A549 (cell line): Measurements from ENCODE around the gene HPS5. TPM values are rescaled to one million over a fixed set of nuclear protein-coding genes. Genes with fewer than 3 reads are reported as not detected.

Experiments used
- ATAC-seq, 2 experiments: fragments of 200-7000 bp in 1 of 2; fragments of >200 bp in 1 of 2; cut with Nextera tagmentation in 1 of 2; cut with Tn5 transposase in 1 of 2; 3 replicates each; pipeline versions ENCODE4 v1.8.0 to v1.9.1; 2018 to 2020; ENCODE audit warnings: mild to moderate bottlenecking in 1 of 2, moderate library complexity in 1 of 2
- CTCF ChIA-PET: fragments of 300-600 bp; sonication (Branson Sonifier 250); formaldehyde crosslinking; extraction: SDS; loops from one replicate; lab custom pipeline; 2021; ENCODE audit warnings: antibody characterized with exemption, inconsistent platforms; lab: Yijun Ruan, JAX
- POLR2A ChIA-PET: fragments of 350-600 bp; formaldehyde crosslinking; extraction: SDS; loops from one replicate; lab custom pipeline; 2021; ENCODE audit warnings: antibody characterized with exemption, inconsistent platforms; lab: Yijun Ruan, JAX
- DNase-seq, 2 experiments: peaks; one replicate each; pipeline versions ENCODE4 v3.0.0 to v3.0.0-alpha.2; 2011 to 2016; ENCODE audit warnings: low read depth in 1 of 2, low spot score in 1 of 2
- FAIRE-seq: peaks from 2 replicates; lab custom pipeline; 2011; peaks lifted over from hg19 to GRCh38; lab: Jason Lieb, UNC
- H3K27ac ChIP-seq, 2 experiments: fragments of >200 bp; sonication (Bioruptor Twin); formaldehyde crosslinking; 3 replicates each; pipeline ENCODE4 v1.5.1; 2016 to 2017
- H3K4me1 ChIP-seq: fragments of >200 bp; sonication (Bioruptor Twin); formaldehyde crosslinking; 3 replicates; pipeline ENCODE4 v1.6.1; 2016
- H3K4me2 ChIP-seq: fragments of >200 bp; sonication (Bioruptor Twin); formaldehyde crosslinking; 3 replicates; pipeline ENCODE4 v1.6.1; 2016
- H3K4me3 ChIP-seq: fragments of >200 bp; sonication (Bioruptor Twin); formaldehyde crosslinking; 3 replicates; pipeline ENCODE4 v1.5.1; 2016
- H3K9me3 ChIP-seq: fragments of >200 bp; sonication (Bioruptor Twin); formaldehyde crosslinking; 3 replicates; pipeline ENCODE4 v1.6.1; 2016
- CBX2 ChIP-seq: fragments of 200-600 bp; sonication (generic); IDR thresholded peaks from 2 replicates; pipeline ENCODE4 v1.6.1; 2016; ENCODE audit warnings: low read depth, mild to moderate bottlenecking, borderline replicate concordance
- CEBPB ChIP-seq, 2 experiments: fragments of >200 bp in 1 of 2; sonication (Bioruptor Twin) in 1 of 2; formaldehyde crosslinking in 1 of 2; IDR thresholded peaks; 2 replicates each; pipeline ENCODE4 v1.6.1; 2012 to 2016
- CHD4 ChIP-seq: fragments of 200-600 bp; sonication (generic); IDR thresholded peaks from 2 replicates; pipeline ENCODE4 v1.6.1; 2016; ENCODE audit warnings: antibody characterized with exemption, mild to moderate bottlenecking, borderline replicate concordance
- EP300 ChIP-seq, 2 experiments: fragments of >200 bp; sonication (Bioruptor Twin); formaldehyde crosslinking; IDR thresholded peaks; 2 replicates in 1 of 2; 3 replicates in 1 of 2; pipeline ENCODE4 v1.6.1; 2016 to 2017
- FOSB ChIP-seq: fragments of 250-450 bp; sonication (Bioruptor Pico); IDR thresholded peaks from 2 replicates; pipeline ENCODE4 v1.5.0; 2020; ENCODE audit warnings: mild to moderate bottlenecking, moderate library complexity
- HDAC2 ChIP-seq: fragments of 200-600 bp; sonication (generic); IDR thresholded peaks from 2 replicates; pipeline ENCODE4 v1.6.1; 2016
- HOXB13 ChIP-seq: fragments of 250-450 bp; sonication (Bioruptor Pico); IDR thresholded peaks from 2 replicates; pipeline ENCODE4 v1.5.0; 2020; ENCODE audit warnings: low read depth, mild to moderate bottlenecking, moderate library complexity
- HOXB5 ChIP-seq: fragments of 250-450 bp; sonication (Bioruptor Pico); IDR thresholded peaks from 2 replicates; pipeline ENCODE4 v1.5.0; 2020; ENCODE audit warnings: mild to moderate bottlenecking, moderate library complexity
- MYC ChIP-seq: IDR thresholded peaks from 2 replicates; pipeline ENCODE4 v1.6.1; 2012; ENCODE audit warnings: mild to moderate bottlenecking, inconsistent platforms, low read length, improper control_type of control experiment, borderline replicate concordance
- POLR2A ChIP-seq: IDR thresholded peaks from 2 replicates; pipeline ENCODE4 v1.6.1; 2012; ENCODE audit warnings: mild to moderate bottlenecking, low read length
- POLR2AphosphoS2 ChIP-seq: conservative IDR thresholded peaks from 2 replicates; pipeline ENCODE4 v1.6.1; 2012; ENCODE audit warnings: low read length, improper control_type of control experiment, inconsistent platforms
- RFX5 ChIP-seq: fragments of 450-650 bp; IDR thresholded peaks from 2 replicates; pipeline ENCODE4 v1.7.1; 2014; ENCODE audit warnings: antibody characterized with exemption, mild to moderate bottlenecking, moderate library complexity
- SREBF2 ChIP-seq: fragments of 450-650 bp; IDR thresholded peaks from 2 replicates; pipeline ENCODE4 v1.6.1; 2014; ENCODE audit warnings: mild to moderate bottlenecking, moderate library complexity
- TFCP2L1 ChIP-seq: fragments of 250-450 bp; sonication (Bioruptor Pico); IDR thresholded peaks from 2 replicates; pipeline ENCODE4 v1.5.0; 2021; ENCODE audit warnings: mild to moderate bottlenecking
- TP53 ChIP-seq: fragments of 250-450 bp; sonication (Bioruptor Pico); IDR thresholded peaks from 2 replicates; pipeline ENCODE4 v1.5.0; 2021; ENCODE audit warnings: mild to moderate bottlenecking, moderate library complexity
- ZC3H11A ChIP-seq: fragments of 450-650 bp; IDR thresholded peaks from 2 replicates; pipeline ENCODE4 v1.6.1; 2014; ENCODE audit warnings: antibody characterized with exemption, mild to moderate bottlenecking
- ZNF302 ChIP-seq: fragments of 250-450 bp; sonication (Bioruptor Pico); IDR thresholded peaks from 2 replicates; pipeline ENCODE4 v1.9.0; 2021; ENCODE audit warnings: inconsistent platforms, mild to moderate bottlenecking, moderate library complexity
- WGBS: methylation state at CpG from one replicate; pipeline ENCODE4 v1.1.6; 2017; ENCODE audit errors: missing lambda C conversion rate; 5-methylcytosine and 5-hydroxymethylcytosine counted together
- polyA plus RNA-seq, 4 experiments: library from polyadenylated mRNA; depleted of rRNA in 3 of 4; stranded (reverse); fragments of >200 nt; fragmentation: RNase III in 1 of 4; extraction: RNeasy Plus Mini Kit Qiagen cat#74134 plus additional on column Dnase treatment in 1 of 4; gene quantifications; 2 replicates in 3 of 4; 3 replicates in 1 of 4; pipeline ENCODE4 v1.2.3, GENCODE V29; 2011 to 2017
- TF ChIP-seq, protein P1 (sequence below): IDR thresholded peaks from 2 replicates; pipeline ENCODE4 v1.6.1; 2012
- TF ChIP-seq, protein P2 (sequence below): IDR thresholded peaks from 2 replicates; pipeline ENCODE4 v1.6.1; 2012
- TF ChIP-seq, protein P3 (sequence below): fragments of 250-450 bp; sonication (Bioruptor Pico); IDR thresholded peaks from 2 replicates; pipeline ENCODE4 v1.5.0; 2021; ENCODE audit warnings: mild to moderate bottlenecking, moderate library complexity, borderline replicate concordance
- TF ChIP-seq, protein P4 (sequence below): fragments of >200 bp; sonication (Bioruptor Twin); formaldehyde crosslinking; IDR thresholded peaks from 2 replicates; pipeline ENCODE4 v1.6.1; 2016
- TF ChIP-seq, protein P5 (sequence below): fragments of 250-450 bp; sonication (Bioruptor Pico); IDR thresholded peaks from 2 replicates; pipeline ENCODE4 v1.5.0; 2020; ENCODE audit warnings: low read depth, mild to moderate bottlenecking, moderate library complexity

Gene HPS5
- polyA plus RNA-seq, 2 of the 4 experiments (the other 2 are of a cell fraction) = 18.4 to 29.1 TPM

DNA sequence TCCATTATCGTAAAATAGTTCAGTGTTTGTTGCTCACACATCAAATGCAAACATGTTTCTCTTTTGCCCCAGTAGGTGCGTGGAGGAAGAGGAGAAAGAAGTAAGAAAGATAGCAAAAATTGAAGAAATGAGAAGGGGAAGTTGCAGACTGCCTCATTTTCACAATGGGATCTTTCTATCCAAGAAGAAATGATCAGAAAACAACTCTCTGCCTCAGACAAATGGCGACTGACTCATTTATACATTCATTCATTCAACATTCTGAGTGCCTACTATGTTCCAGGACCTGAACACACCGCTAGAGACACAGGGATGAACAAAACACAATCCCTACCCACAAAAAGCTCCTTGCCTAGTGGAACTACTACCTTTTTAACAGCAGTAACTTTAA is 367 bp downstream of the HPS5 start:
- POLR2A ChIA-PET = interaction anchor here (0.6 to 3.1 kb wide), 5 partner anchors 18 to 215 kb away, joined by 3 to 22 read pairs (median 3); partner anchors contain the start of genes LDHA and SAAL1
- CTCF ChIA-PET = interaction anchor here (1.0 kb wide), 1 partner anchor 206 kb away, joined by 3 read pairs; no protein-coding TSS in a partner anchor
- Histone ChIP-seq H3K27ac (peak overlapping the region; percentile 96 to 98), H3K4me2 (peak overlapping the region; percentile 85), H3K4me1 (peaks cover 46% of the 10 kb centered on the region), H3K9me3 (no peaks in the 10 kb centered on the region), H3K4me3 (peak overlapping the region; percentile 87)
- ATAC-seq = peak; percentile 45 to 49
- no peak for DNase-seq
- WGBS = 3% methylated on average over 4 of the region's 4 CpGs
- TF ChIP-seq HDAC2 = no peak
- no peak for TF ChIP-seq RFX5
- no peak for FAIRE-seq

DNA sequence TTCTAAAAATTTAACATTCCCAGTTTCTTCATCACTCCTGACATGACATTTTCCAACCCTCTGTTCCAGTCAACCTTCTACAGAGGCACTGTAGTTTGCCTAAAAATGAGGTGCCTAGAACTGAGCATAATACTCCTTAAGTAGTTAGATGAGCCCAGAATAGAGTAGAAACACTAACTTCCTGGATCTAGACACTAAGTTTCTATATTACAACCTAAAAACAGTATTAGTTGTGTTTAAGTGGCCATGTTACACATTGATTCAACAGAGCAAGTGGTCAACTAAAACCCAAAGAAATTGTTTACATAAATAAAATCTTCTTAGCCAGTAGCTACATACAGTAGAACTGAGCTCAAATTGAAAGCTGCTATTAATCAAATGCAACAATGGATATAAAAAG is 1.3 kb downstream of the HPS5 start:
- H3K27ac ChIP-seq = no peak overlapping the region; a peak in 1 of 6 replicates
- peak overlapping the region; percentile 85 for H3K4me2 ChIP-seq
- peaks cover 46% of the 10 kb centered on the region for H3K4me1 ChIP-seq
- ChIA-PET POLR2A (interaction anchor here (3.1 kb wide), 1 partner anchor 74 kb away, joined by 22 read pairs; the partner anchor contains the start of gene LDHA), CTCF (interaction anchor here (0.6 to 1.6 kb wide), 4 partner anchors 77 to 1392 kb away, joined by 3 to 8 read pairs (median 4); no protein-coding TSS in a partner anchor)
- no peak for DNase-seq
- no peaks in the 10 kb centered on the region for H3K9me3 ChIP-seq
- H3K4me3 ChIP-seq = peak overlapping the region; percentile 87
- TF ChIP-seq FOSB (CRISPR knock-in tag) = no peak
- TF ChIP-seq CHD4 = no peak
- TF ChIP-seq HOXB5 (CRISPR knock-in tag) = no peak
- TF ChIP-seq, protein P1, sequence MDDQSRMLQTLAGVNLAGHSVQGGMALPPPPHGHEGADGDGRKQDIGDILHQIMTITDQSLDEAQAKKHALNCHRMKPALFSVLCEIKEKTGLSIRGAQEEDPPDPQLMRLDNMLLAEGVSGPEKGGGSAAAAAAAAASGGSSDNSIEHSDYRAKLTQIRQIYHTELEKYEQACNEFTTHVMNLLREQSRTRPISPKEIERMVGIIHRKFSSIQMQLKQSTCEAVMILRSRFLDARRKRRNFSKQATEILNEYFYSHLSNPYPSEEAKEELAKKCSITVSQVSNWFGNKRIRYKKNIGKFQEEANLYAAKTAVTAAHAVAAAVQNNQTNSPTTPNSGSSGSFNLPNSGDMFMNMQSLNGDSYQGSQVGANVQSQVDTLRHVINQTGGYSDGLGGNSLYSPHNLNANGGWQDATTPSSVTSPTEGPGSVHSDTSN = no peak
- TF ChIP-seq CBX2 = no peak
- no peak for TF ChIP-seq HOXB13 (CRISPR knock-in tag)
- TF ChIP-seq, protein P2, sequence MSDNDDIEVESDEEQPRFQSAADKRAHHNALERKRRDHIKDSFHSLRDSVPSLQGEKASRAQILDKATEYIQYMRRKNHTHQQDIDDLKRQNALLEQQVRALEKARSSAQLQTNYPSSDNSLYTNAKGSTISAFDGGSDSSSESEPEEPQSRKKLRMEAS = no peak
- no peak for TF ChIP-seq TP53 (CRISPR knock-in tag)
- no peak for TF ChIP-seq CEBPB (IDR thresholded peaks at IDR 0.05)
- TF ChIP-seq TFCP2L1 (CRISPR knock-in tag) = no peak
- TF ChIP-seq ZNF302 = no peak
- no peak for TF ChIP-seq EP300 (IDR thresholded peaks at IDR 0.05)
- TF ChIP-seq RFX5 = no peak
- TF ChIP-seq, protein P3, sequence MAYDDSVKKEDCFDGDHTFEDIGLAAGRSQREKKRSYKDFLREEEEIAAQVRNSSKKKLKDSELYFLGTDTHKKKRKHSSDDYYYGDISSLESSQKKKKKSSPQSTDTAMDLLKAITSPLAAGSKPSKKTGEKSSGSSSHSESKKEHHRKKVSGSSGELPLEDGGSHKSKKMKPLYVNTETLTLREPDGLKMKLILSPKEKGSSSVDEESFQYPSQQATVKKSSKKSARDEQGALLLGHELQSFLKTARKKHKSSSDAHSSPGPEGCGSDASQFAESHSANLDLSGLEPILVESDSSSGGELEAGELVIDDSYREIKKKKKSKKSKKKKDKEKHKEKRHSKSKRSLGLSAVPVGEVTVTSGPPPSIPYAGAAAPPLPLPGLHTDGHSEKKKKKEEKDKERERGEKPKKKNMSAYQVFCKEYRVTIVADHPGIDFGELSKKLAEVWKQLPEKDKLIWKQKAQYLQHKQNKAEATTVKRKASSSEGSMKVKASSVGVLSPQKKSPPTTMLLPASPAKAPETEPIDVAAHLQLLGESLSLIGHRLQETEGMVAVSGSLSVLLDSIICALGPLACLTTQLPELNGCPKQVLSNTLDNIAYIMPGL (CRISPR knock-in tag) = no peak
- TF ChIP-seq ZC3H11A = no peak
- TF ChIP-seq, protein P4, sequence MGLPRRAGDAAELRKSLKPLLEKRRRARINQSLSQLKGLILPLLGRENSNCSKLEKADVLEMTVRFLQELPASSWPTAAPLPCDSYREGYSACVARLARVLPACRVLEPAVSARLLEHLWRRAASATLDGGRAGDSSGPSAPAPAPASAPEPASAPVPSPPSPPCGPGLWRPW = no peak
- no peak for TF ChIP-seq SREBF2
- FAIRE-seq = no peak
- ATAC-seq = no peak

DNA sequence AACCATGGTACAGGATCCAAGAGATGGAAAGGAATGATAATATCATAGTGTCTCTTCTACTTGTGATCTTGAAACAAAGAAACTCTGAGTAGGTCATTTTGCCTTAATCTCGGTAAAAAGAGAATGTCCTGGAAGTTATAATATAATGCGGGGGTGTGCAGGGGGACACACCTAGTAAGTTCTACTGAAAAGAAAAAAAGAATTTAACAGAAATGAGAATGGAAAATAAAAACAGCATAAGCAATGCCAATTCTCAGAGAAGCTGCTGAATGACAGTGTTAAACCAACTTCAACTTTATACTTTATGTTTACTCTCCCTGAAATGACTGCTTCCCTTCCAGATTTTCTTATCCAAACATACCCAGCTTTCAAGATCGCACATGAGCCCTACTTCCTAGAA is 2.0 kb downstream of the HPS5 start:
- 75% methylated on average over 3 of the region's 3 CpGs for WGBS
- H3K27ac ChIP-seq = no peak overlapping the region
- H3K4me3 ChIP-seq = no peak overlapping the region
- no peak for DNase-seq
- ATAC-seq = no peak
- POLR2A ChIA-PET = no interaction called here
- no peak for FAIRE-seq
- CTCF ChIA-PET = interaction anchor here (1.2 to 1.6 kb wide), 2 partner anchors 76 to 204 kb away, joined by 3 to 8 read pairs; no protein-coding TSS in a partner anchor
- H3K4me2 ChIP-seq = peak overlapping the region; percentile 85
- TF ChIP-seq FOSB (CRISPR knock-in tag) (no peak), CBX2 (no peak), MYC (no peak), POLR2A (no peak), POLR2AphosphoS2 (no peak), ZNF302 (no peak), SREBF2 (no peak)
- TF ChIP-seq, protein P5, sequence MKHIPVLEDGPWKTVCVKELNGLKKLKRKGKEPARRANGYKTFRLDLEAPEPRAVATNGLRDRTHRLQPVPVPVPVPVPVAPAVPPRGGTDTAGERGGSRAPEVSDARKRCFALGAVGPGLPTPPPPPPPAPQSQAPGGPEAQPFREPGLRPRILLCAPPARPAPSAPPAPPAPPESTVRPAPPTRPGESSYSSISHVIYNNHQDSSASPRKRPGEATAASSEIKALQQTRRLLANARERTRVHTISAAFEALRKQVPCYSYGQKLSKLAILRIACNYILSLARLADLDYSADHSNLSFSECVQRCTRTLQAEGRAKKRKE = no peak
- peaks cover 41% of the 10 kb centered on the region for H3K4me1 ChIP-seq
- H3K9me3 ChIP-seq = no peaks in the 10 kb centered on the region
